ENCODE results near the gene ANKIB1. TPM values are rescaled to one million over a fixed set of nuclear protein-coding genes. Genes with fewer than 3 reads are reported as not detected.

ANKIB1 gene
- total RNA-seq, 1 donor from 2014 or later: 52.1 TPM

GRCh38 chr7:92448205-92448747 lies 202.5 kb downstream of the ANKIB1 start:
- no peak overlapping the region for H3K27ac ChIP-seq
- Mint-ChIP-seq H3K27ac (no peak overlapping the region), H3K9me3 (no peaks in the 10 kb centered on the region), H3K4me1 (peaks cover 13% of the 10 kb centered on the region), H3K27me3 (ENCODE audit: insufficient read depth, low read depth) (no peaks in the 10 kb centered on the region), H3K36me3 (peaks cover 12% of the 10 kb centered on the region), H3K4me3 (peak overlapping the region; percentile 92)
- peak overlapping the region; percentile 83 for H3K4me2 ChIP-seq
- peaks cover 45% of the 10 kb centered on the region for H3K79me2 ChIP-seq (ENCODE audit: low read depth)
- no peaks in the 10 kb centered on the region for H3K9me3 ChIP-seq (ENCODE audit: low read depth)
- H2AFZ ChIP-seq (replicated peaks): peak overlapping the region; percentile 80
- TF ChIP-seq EZH2 (IDR thresholded peaks at IDR 0.05): no peak
- no peak for TF ChIP-seq EZH2phosphoT487 (IDR thresholded peaks at IDR 0.05)
- TF ChIP-seq CTCF (IDR thresholded peaks at IDR 0.05): peak; percentile 16
- no peaks in the 10 kb centered on the region for H3K27me3 ChIP-seq
- H3F3A ChIP-seq (ENCODE audit: low read depth): no peaks in the 10 kb centered on the region
- peaks cover 6% of the 10 kb centered on the region for H3K4me1 ChIP-seq
- peaks cover 21% of the 10 kb centered on the region for H3K36me3 ChIP-seq
- peaks cover 35% of the 10 kb centered on the region for H4K20me1 ChIP-seq (ENCODE audit: low read depth)
- peak overlapping the region; percentile 76 for H3K4me3 ChIP-seq
- peak; percentile 26 for DNase-seq (ENCODE audit: low spot score)
- H3K9ac ChIP-seq: peak overlapping the region; percentile 61

Small RNAs within 50 kb of the gene (microRNA-seq; reads per million reads assigned to microRNA genes)
- not detected for gene MIR1285-1

Small RNAs within 50 kb of the gene (small RNA-seq; reads per million reads assigned to genes)
- gene MIR1285-1 (not detected), gene RF00019 (not detected)

Other genes with a start within 250 kb of the ANKIB1 start
- 93.2 and 130 TPM in 2 replicates for gene CYP51A1, start 111.5 kb upstream of the ANKIB1 start, total RNA-seq (ENCODE audit: low replicate concordance)
- gene LRRD1, start 66.8 kb upstream of the ANKIB1 start, total RNA-seq (ENCODE audit: low replicate concordance): not detected in 2 replicates
- 46.7 and 59.4 TPM in 2 replicates for gene KRIT1, start 60 bp upstream of the ANKIB1 start, total RNA-seq (ENCODE audit: low replicate concordance)
- gene GATAD1, start 201.5 kb downstream of the ANKIB1 start, total RNA-seq (ENCODE audit: low replicate concordance): 46.8 and 56.5 TPM in 2 replicates
- not detected in 2 replicates for gene ERVW-1, start 232.0 kb downstream of the ANKIB1 start, total RNA-seq (ENCODE audit: low replicate concordance)

All from neural progenitor cell (in vitro differentiated cells).